ENCODE measurements around the gene PILRB. TPM values are rescaled to one million over a fixed set of nuclear protein-coding genes. Genes with fewer than 3 reads are reported as not detected.
A peak's percentile ranks its signal among the peaks of the same experiment; 100 is the strongest.
"Not testable (repeated sequence)": the region's sequence is repeated elsewhere in the genome, so short reads cannot be mapped to it uniquely, and the experiment has no call there.

The PILRB gene
- 45.2 and 51.5 TPM in 2 replicates for total RNA-seq (ENCODE audit: low replicate concordance)
- long read RNA-seq, partial matches to known transcripts, result 0 of 3 reads
- long read RNA-seq, other reads (novel, unspliced or antisense), result 3 of 3 reads

GRCh38 chr7:100358027-100358856 is at the start of gene PILRB:
Gene PILRB, plus strand, starts transcription at chr7:100358117. Its CDS starts 186 bp downstream, at chr7:100358303.
- TF ChIP-seq CTCF (conservative IDR thresholded peaks at IDR 0.05), result no peak
- no peak within 1 kb of the TSS for H3K27ac Mint-ChIP-seq
- DNase-seq (ENCODE audit: extremely low spot score, unreplicated experiment), result no peak
- no peak within 1 kb of the TSS for H3K4me3 Mint-ChIP-seq
- no peaks in the 10 kb centered on the region for H3K9me3 Mint-ChIP-seq
- H3K27me3 Mint-ChIP-seq, result no peaks in the 10 kb centered on the region
- no peaks in the 10 kb centered on the region for H3K4me1 Mint-ChIP-seq (ENCODE audit: unreplicated experiment)
- peaks cover 22% of the 10 kb centered on the region for H3K36me3 Mint-ChIP-seq

- H3K9me3 Mint-ChIP-seq; H3K4me3 Mint-ChIP-seq; H3K27me3 Mint-ChIP-seq; H3K4me1 Mint-ChIP-seq (ENCODE audit: unreplicated experiment); H3K27ac Mint-ChIP-seq; H3K36me3 Mint-ChIP-seq; DNase-seq (ENCODE audit: extremely low spot score, unreplicated experiment): not testable (repeated sequence)
Observed at GRCh38 chr7:100318329-100318728, 39.6 kb upstream of the PILRB start.

GRCh38 chr7:100321648-100322047 is 36.3 kb upstream of the PILRB start:
- DNase-seq (ENCODE audit: extremely low spot score, unreplicated experiment); H3K4me3 Mint-ChIP-seq; H3K27ac Mint-ChIP-seq; H3K27me3 Mint-ChIP-seq; H3K4me1 Mint-ChIP-seq (ENCODE audit: unreplicated experiment); H3K9me3 Mint-ChIP-seq: not testable (repeated sequence)
- H3K36me3 Mint-ChIP-seq, result peaks cover 12% of the 10 kb centered on the region

GRCh38 chr7:100324194-100324593 is 33.7 kb upstream of the PILRB start:
- not testable (repeated sequence) for H3K4me1 Mint-ChIP-seq (ENCODE audit: unreplicated experiment); H3K27ac Mint-ChIP-seq; DNase-seq (ENCODE audit: extremely low spot score, unreplicated experiment); H3K9me3 Mint-ChIP-seq; H3K4me3 Mint-ChIP-seq; H3K27me3 Mint-ChIP-seq
- peaks cover 12% of the 10 kb centered on the region for H3K36me3 Mint-ChIP-seq

- H3K27me3 Mint-ChIP-seq; H3K27ac Mint-ChIP-seq; H3K4me1 Mint-ChIP-seq (ENCODE audit: unreplicated experiment); H3K36me3 Mint-ChIP-seq; DNase-seq (ENCODE audit: extremely low spot score, unreplicated experiment); H3K4me3 Mint-ChIP-seq; H3K9me3 Mint-ChIP-seq: not testable (repeated sequence)
Observed at GRCh38 chr7:100325671-100326070, 32.2 kb upstream of the PILRB start.

- H3K36me3 Mint-ChIP-seq; H3K4me1 Mint-ChIP-seq (ENCODE audit: unreplicated experiment); H3K27ac Mint-ChIP-seq; H3K9me3 Mint-ChIP-seq; DNase-seq (ENCODE audit: extremely low spot score, unreplicated experiment); H3K27me3 Mint-ChIP-seq; H3K4me3 Mint-ChIP-seq: not testable (repeated sequence)
Observed at GRCh38 chr7:100326914-100327313, 31.0 kb upstream of the PILRB start.

- peak overlapping the region; percentile 96 for H3K4me3 Mint-ChIP-seq
- H3K9me3 Mint-ChIP-seq; H3K4me1 Mint-ChIP-seq (ENCODE audit: unreplicated experiment); H3K27me3 Mint-ChIP-seq; H3K36me3 Mint-ChIP-seq: not testable (repeated sequence)
- peak; percentile 91 for DNase-seq (ENCODE audit: extremely low spot score, unreplicated experiment)
- peak overlapping the region; percentile 99 for H3K27ac Mint-ChIP-seq
Observed at GRCh38 chr7:100335566-100336466, 22.1 kb upstream of the PILRB start.

- peak overlapping the region; percentile 75 for H3K27ac Mint-ChIP-seq
- H3K27me3 Mint-ChIP-seq; H3K4me1 Mint-ChIP-seq (ENCODE audit: unreplicated experiment); DNase-seq (ENCODE audit: extremely low spot score, unreplicated experiment); H3K9me3 Mint-ChIP-seq; H3K36me3 Mint-ChIP-seq; H3K4me3 Mint-ChIP-seq: not testable (repeated sequence)
Observed at GRCh38 chr7:100338083-100338696, 19.7 kb upstream of the PILRB start.

- not testable (repeated sequence) for H3K9me3 Mint-ChIP-seq; H3K27me3 Mint-ChIP-seq; H3K4me1 Mint-ChIP-seq (ENCODE audit: unreplicated experiment); H3K36me3 Mint-ChIP-seq; DNase-seq (ENCODE audit: extremely low spot score, unreplicated experiment)
- peak overlapping the region; percentile 91 for H3K27ac Mint-ChIP-seq
- peak overlapping the region; percentile 54 for H3K4me3 Mint-ChIP-seq
Observed at GRCh38 chr7:100341286-100341685, 16.6 kb upstream of the PILRB start.

Measured in type B pancreatic cell (in vitro differentiated cells).